GM12878 (cell line): ENCODE data around the gene DNAI2.

Source experiments
- POU2F2 ChIP-seq: IDR thresholded peaks from 3 replicates; pipeline ENCODE4 v1.6.1; 2011; ENCODE audit warnings: low read depth, mild to moderate bottlenecking, low read length, borderline replicate concordance
- ZNF24 ChIP-seq: fragments of 450-650 bp; IDR thresholded peaks from 2 replicates; pipeline ENCODE4 v1.6.1; 2017; ENCODE audit warnings: antibody characterized with exemption, mild to moderate bottlenecking
- TF ChIP-seq, protein P1 (sequence below), 3 experiments: IDR thresholded peaks in 2 of 3; conservative IDR thresholded peaks in 1 of 3; 2 replicates each; pipeline ENCODE4 v1.5.1; 2011; ENCODE audit warnings: low read depth in 3 of 3, low read length in 3 of 3, mild to moderate bottlenecking in 3 of 3, control low read depth in 2 of 3, moderate library complexity in 2 of 3, inconsistent platforms in 1 of 3, mixed read lengths in 1 of 3; ENCODE audit not compliant: control insufficient read depth in 2 of 3, insufficient read depth in 1 of 3; ENCODE audit errors: extremely low read depth in 1 of 3

DNA sequence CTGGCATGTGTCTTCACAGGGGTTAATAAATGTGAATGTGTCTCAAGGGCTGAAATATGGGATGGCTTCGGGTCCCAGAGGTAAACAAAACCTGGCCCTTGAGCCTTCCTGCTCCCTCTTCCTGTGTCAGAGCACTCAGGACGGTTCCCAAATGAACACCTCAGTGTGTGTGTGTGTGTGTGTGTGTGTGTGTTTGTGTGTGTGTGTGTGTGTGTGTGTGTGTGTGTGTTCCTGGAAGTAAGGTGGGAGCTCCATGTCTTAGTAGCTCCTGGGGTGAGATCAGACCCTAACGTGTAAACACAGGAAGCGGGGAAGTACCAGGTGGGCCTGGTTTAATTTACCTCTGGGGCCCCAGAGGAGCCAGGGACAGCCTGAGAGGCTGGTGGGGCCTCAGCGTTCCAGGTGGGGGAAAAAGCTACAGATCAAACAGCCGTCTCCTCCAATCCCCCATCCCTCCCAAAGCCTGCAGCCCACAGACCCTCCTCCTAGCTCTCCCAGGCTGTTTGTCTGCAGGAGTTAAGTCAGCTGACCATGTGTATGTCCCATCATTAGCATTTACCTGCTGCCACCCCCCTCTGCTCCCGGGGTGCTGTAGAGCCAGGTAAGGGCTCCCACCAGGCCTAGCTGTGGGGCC is 58.1 kb downstream of the DNAI2 start:
- TF ChIP-seq POU2F2 (no peak), ZNF24 (no peak)
- TF ChIP-seq, protein P1, sequence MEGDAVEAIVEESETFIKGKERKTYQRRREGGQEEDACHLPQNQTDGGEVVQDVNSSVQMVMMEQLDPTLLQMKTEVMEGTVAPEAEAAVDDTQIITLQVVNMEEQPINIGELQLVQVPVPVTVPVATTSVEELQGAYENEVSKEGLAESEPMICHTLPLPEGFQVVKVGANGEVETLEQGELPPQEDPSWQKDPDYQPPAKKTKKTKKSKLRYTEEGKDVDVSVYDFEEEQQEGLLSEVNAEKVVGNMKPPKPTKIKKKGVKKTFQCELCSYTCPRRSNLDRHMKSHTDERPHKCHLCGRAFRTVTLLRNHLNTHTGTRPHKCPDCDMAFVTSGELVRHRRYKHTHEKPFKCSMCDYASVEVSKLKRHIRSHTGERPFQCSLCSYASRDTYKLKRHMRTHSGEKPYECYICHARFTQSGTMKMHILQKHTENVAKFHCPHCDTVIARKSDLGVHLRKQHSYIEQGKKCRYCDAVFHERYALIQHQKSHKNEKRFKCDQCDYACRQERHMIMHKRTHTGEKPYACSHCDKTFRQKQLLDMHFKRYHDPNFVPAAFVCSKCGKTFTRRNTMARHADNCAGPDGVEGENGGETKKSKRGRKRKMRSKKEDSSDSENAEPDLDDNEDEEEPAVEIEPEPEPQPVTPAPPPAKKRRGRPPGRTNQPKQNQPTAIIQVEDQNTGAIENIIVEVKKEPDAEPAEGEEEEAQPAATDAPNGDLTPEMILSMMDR (IDR thresholded peaks at IDR 0.05 in 2 of 3, conservative IDR thresholded peaks at IDR 0.05 in 1 of 3; ENCODE audit: control insufficient read depth in 2 of 3, extremely low read depth in 1 of 3, insufficient read depth in 1 of 3, low read depth in 3 of 3, low read length in 3 of 3), result no peak
